Measurements from ENCODE around the gene HYI. TPM values are rescaled to one million over a fixed set of nuclear protein-coding genes. Genes with fewer than 3 reads are reported as not detected.

HYI gene
- total and polyA plus RNA-seq, 2 experiments from 2014 or later, result 14.3 to 18.9 TPM

GRCh38 chr1:43464681-43465504, 11.2 kb upstream of the HYI start (continued):
- TF ChIP-seq ZNF462 (CRISPR knock-in tag; IDR thresholded peaks at IDR 0.05) (no peak), NANOG (IDR thresholded peaks at IDR 0.05; ENCODE audit: borderline replicate concordance) (no peak), EZH2 (IDR thresholded peaks at IDR 0.05; ENCODE audit: low read depth, unreplicated experiment) (no peak), EZH2phosphoT487 (IDR thresholded peaks at IDR 0.05; ENCODE audit: unreplicated experiment) (no peak)

- H3K4me3 Mint-ChIP-seq, result no peak overlapping the region
- no peak for TF ChIP-seq STAT1 (IDR thresholded peaks at IDR 0.05; ENCODE audit: unreplicated experiment)
- TF ChIP-seq REST (IDR thresholded peaks at IDR 0.05; ENCODE audit: unreplicated experiment), result no peak
- no peak for TF ChIP-seq CTCF (conservative IDR thresholded peaks at IDR 0.05; ENCODE audit: low read depth in 2 of 2)
These were observed 9.7 kb upstream of the HYI start for GRCh38 chr1:43463479-43463878.

More at GRCh38 chr1:43463479-43463878, 9.7 kb upstream of the HYI start:
- no peaks in the 10 kb centered on the region for H4K20me1 ChIP-seq (replicated peaks; ENCODE audit: insufficient read depth)
- Mint-ChIP-seq H3K27ac (no peak overlapping the region), H3K36me3 (ENCODE audit: low read depth) (no peaks in the 10 kb centered on the region), H3K4me1 (no peaks in the 10 kb centered on the region), H3K27me3 (ENCODE audit: insufficient read depth, low read depth, poor library complexity) (peaks cover 9% of the 10 kb centered on the region), H3K9me3 (no peaks in the 10 kb centered on the region)
- H3K27me3 ChIP-seq (ENCODE audit: insufficient read depth), result no peaks in the 10 kb centered on the region
- ATAC-seq (no peak), DNase-seq (ENCODE audit: low spot score) (no peak)
- H3K36me3 ChIP-seq (ENCODE audit: insufficient read depth), result no peaks in the 10 kb centered on the region
- H2AFZ ChIP-seq, result no peak overlapping the region
- H3K9me2 ChIP-seq (ENCODE audit: insufficient read depth), result no peaks in the 10 kb centered on the region
- no peaks in the 10 kb centered on the region for H3K79me2 ChIP-seq (replicated peaks; ENCODE audit: insufficient read depth)
- no peak overlapping the region for H3K4me3 ChIP-seq
- H3K4me2 ChIP-seq, result no peak overlapping the region
- H3F3A ChIP-seq (replicated peaks; ENCODE audit: low read depth), result no peaks in the 10 kb centered on the region
- H3K4me1 ChIP-seq (ENCODE audit: insufficient read depth), result no peaks in the 10 kb centered on the region
- no peak overlapping the region for H3K27ac ChIP-seq (ENCODE audit: low read depth)
